Neural progenitor cell (in vitro differentiated cells): ENCODE data around the gene CFHR4.

Experiments used
- EZH2phosphoT487 ChIP-seq: fragments of 200-600 bp; sonication (generic); IDR thresholded peaks from 2 replicates; pipeline ENCODE4 v1.6.1; 2017; ENCODE audit warnings: antibody characterized with exemption
- TF ChIP-seq, protein P1 (sequence below): fragments of 200-600 bp; sonication (generic); IDR thresholded peaks from 2 replicates; pipeline ENCODE4 v1.5.1; 2017; ENCODE audit warnings: antibody characterized with exemption, mild to moderate bottlenecking

DNA sequence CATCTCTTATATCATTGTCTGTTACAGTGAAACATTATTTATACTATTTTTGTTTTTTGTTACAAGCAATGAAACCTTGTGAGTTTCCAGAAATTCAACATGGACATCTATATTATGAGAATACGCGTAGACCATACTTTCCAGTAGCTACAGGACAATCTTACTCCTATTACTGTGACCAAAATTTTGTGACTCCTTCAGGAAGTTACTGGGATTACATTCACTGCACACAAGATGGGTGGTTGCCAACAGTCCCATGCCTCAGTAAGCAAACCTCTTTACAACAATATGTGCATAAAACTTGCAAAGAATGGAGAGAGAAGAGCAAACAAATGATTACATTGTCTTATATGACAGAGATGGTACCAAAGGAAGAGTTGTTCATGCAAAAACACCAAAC, 22.4 kb downstream of the CFHR4 start:
- TF ChIP-seq, protein P1, sequence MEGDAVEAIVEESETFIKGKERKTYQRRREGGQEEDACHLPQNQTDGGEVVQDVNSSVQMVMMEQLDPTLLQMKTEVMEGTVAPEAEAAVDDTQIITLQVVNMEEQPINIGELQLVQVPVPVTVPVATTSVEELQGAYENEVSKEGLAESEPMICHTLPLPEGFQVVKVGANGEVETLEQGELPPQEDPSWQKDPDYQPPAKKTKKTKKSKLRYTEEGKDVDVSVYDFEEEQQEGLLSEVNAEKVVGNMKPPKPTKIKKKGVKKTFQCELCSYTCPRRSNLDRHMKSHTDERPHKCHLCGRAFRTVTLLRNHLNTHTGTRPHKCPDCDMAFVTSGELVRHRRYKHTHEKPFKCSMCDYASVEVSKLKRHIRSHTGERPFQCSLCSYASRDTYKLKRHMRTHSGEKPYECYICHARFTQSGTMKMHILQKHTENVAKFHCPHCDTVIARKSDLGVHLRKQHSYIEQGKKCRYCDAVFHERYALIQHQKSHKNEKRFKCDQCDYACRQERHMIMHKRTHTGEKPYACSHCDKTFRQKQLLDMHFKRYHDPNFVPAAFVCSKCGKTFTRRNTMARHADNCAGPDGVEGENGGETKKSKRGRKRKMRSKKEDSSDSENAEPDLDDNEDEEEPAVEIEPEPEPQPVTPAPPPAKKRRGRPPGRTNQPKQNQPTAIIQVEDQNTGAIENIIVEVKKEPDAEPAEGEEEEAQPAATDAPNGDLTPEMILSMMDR: no peak
- no peak for TF ChIP-seq EZH2phosphoT487
